Measurements from ENCODE around the gene ERMARD.
A peak's percentile ranks its signal among the peaks of the same experiment; 100 is the strongest.

Gene ERMARD

GRCh38 chr6:169784821-169785340 is 33.5 kb downstream of the ERMARD start:
- DNase-seq, result no peak

GRCh38 chr6:169785566-169785965 is 34.1 kb downstream of the ERMARD start:
- no peak for DNase-seq

GRCh38 chr6:169786349-169786748 is 34.9 kb downstream of the ERMARD start:
- no peak for DNase-seq

GRCh38 chr6:169787797-169788196 is 36.4 kb downstream of the ERMARD start:
- DNase-seq, result no peak

- DNase-seq, result no peak
Measured at GRCh38 chr6:169788809-169789145, 37.4 kb downstream of the ERMARD start.

- DNase-seq, result no peak
Measured at GRCh38 chr6:169789146-169789943, 37.9 kb downstream of the ERMARD start.

- DNase-seq, result peak; percentile 72
Measured at GRCh38 chr6:169789944-169790927, 38.8 kb downstream of the ERMARD start.

- no peak for DNase-seq
Measured at GRCh38 chr6:169791721-169792131, 40.3 kb downstream of the ERMARD start.

- no peak for DNase-seq
Measured at GRCh38 chr6:169792306-169793015, 41.0 kb downstream of the ERMARD start.

GRCh38 chr6:169793408-169793807 is 42.0 kb downstream of the ERMARD start:
- DNase-seq, result no peak

- DNase-seq, result no peak
Measured at GRCh38 chr6:169794317-169795055, 43.1 kb downstream of the ERMARD start.

GRCh38 chr6:169795196-169795595 is 43.8 kb downstream of the ERMARD start:
- no peak for DNase-seq

- DNase-seq, result no peak
Measured at GRCh38 chr6:169798764-169799473, 47.5 kb downstream of the ERMARD start.

GRCh38 chr6:169799474-169799926 is 48.1 kb downstream of the ERMARD start:
- no peak for DNase-seq

- DNase-seq, result no peak
Measured at GRCh38 chr6:169800116-169800667, 48.8 kb downstream of the ERMARD start.

- no peak for DNase-seq
Measured at GRCh38 chr6:169800668-169801395, 49.4 kb downstream of the ERMARD start.

GRCh38 chr6:169801396-169802160 is 50.2 kb downstream of the ERMARD start:
- no peak for DNase-seq

- DNase-seq, result no peak
Measured at GRCh38 chr6:169802790-169803189, 51.4 kb downstream of the ERMARD start.

GRCh38 chr6:169803271-169803811 is 51.9 kb downstream of the ERMARD start:
- DNase-seq, result no peak
